ENCODE data around the gene PPFIA1. TPM values are rescaled to one million over a fixed set of nuclear protein-coding genes. Genes with fewer than 3 reads are reported as not detected.

PPFIA1 gene
- total RNA-seq, 1 experiment from 2014 or later = 63.4 TPM

DNA sequence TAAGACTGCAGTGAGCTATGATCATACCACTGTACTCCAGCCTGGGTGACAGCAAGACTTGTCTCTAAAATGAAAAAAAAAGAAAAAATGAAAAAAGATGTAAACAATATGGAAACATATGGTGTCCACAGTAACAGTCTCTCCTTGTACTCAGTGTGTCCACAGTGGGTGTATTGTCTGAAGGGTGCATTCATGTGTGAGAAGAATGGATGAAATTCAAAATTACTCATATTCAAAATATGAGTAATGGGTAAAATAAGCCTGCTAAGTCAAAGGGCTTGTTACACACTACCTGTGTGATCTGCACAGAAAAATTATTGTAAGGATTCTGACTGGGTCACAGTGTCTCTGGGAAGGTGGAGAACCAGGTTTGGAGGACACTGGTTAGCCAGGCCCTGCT is 26.9 kb downstream of the PPFIA1 start:
- H2BK12ac ChIP-seq (ENCODE audit: insufficient read length, low read depth, low read length) = no peak overlapping the region
- Mint-ChIP-seq H3K36me3 (ENCODE audit: insufficient read depth in 1 of 3, low read depth in 3 of 3) (peaks cover 43 to 74% (median 59%) of the 10 kb centered on the region in 3 experiments), H3K4me3 (no peak overlapping the region), H3K27me3 (ENCODE audit: low read depth) (no peaks in the 10 kb centered on the region), H3K27ac (no peak overlapping the region; a peak in 3 of 7 replicates), H3K4me1 (peaks cover 8 to 17% of the 10 kb centered on the region in 2 experiments), H3K9me3 (peaks cover 4 to 9% of the 10 kb centered on the region in 2 experiments; a peak in 3 of 5 replicates)
- no peak overlapping the region for H3T11ph ChIP-seq (ENCODE audit: low read length)
- no peak for DNase-seq
- no peak overlapping the region for H3K14ac ChIP-seq (ENCODE audit: insufficient read depth, low read length)
- H3K4me1 ChIP-seq (ENCODE audit: insufficient read depth, low read length) = peaks cover 4% of the 10 kb centered on the region; the same call in 1 of the 2 replicates
- no peak overlapping the region for H2BK120ac ChIP-seq (ENCODE audit: low read depth, low read length, poor library complexity, severe bottlenecking)
- no peak overlapping the region for H3K18ac ChIP-seq (ENCODE audit: insufficient read length, low read depth, low read length)
- H3K9me3 ChIP-seq (ENCODE audit: control insufficient read depth, low read depth, low read length) = no peaks in the 10 kb centered on the region
- no peaks in the 10 kb centered on the region for H4K20me1 ChIP-seq (ENCODE audit: control insufficient read depth, insufficient read depth, insufficient read length)
- no peaks in the 10 kb centered on the region for H3K23me2 ChIP-seq (ENCODE audit: insufficient read length, low read depth, low read length, poor library complexity, severe bottlenecking)
- no peak overlapping the region for H3K9ac ChIP-seq (ENCODE audit: extremely low read depth, insufficient read length, low read length)
- H2AK5ac ChIP-seq (ENCODE audit: insufficient read length, low read length) = no peak overlapping the region
- TF ChIP-seq, protein P1, sequence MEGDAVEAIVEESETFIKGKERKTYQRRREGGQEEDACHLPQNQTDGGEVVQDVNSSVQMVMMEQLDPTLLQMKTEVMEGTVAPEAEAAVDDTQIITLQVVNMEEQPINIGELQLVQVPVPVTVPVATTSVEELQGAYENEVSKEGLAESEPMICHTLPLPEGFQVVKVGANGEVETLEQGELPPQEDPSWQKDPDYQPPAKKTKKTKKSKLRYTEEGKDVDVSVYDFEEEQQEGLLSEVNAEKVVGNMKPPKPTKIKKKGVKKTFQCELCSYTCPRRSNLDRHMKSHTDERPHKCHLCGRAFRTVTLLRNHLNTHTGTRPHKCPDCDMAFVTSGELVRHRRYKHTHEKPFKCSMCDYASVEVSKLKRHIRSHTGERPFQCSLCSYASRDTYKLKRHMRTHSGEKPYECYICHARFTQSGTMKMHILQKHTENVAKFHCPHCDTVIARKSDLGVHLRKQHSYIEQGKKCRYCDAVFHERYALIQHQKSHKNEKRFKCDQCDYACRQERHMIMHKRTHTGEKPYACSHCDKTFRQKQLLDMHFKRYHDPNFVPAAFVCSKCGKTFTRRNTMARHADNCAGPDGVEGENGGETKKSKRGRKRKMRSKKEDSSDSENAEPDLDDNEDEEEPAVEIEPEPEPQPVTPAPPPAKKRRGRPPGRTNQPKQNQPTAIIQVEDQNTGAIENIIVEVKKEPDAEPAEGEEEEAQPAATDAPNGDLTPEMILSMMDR (conservative IDR thresholded peaks at IDR 0.05) = no peak
- no peak overlapping the region for H2BK5ac ChIP-seq (ENCODE audit: insufficient read length, low read length)
- H3K4ac ChIP-seq (ENCODE audit: low read depth, low read length) = no peak overlapping the region
- H3K27me3 ChIP-seq (ENCODE audit: insufficient read depth, low read length) = no peaks in the 10 kb centered on the region
- no peak overlapping the region for H2BK20ac ChIP-seq (ENCODE audit: low read depth, low read length, poor library complexity, severe bottlenecking)
- no peak overlapping the region for H2BK15ac ChIP-seq (ENCODE audit: low read depth, low read length)
- no peak overlapping the region for H3K27ac ChIP-seq (ENCODE audit: insufficient read length, low read depth, low read length)
- H4K8ac ChIP-seq (replicated peaks; ENCODE audit: insufficient read length, low read depth, low read length) = no peak overlapping the region
- peaks cover 13% of the 10 kb centered on the region; the same call in 1 of the 2 replicates for H3K79me2 ChIP-seq (ENCODE audit: insufficient read depth, low read length)
- H3K79me1 ChIP-seq (ENCODE audit: insufficient read depth, low read depth, low read length, poor library complexity, severe bottlenecking) = peaks cover 4% of the 10 kb centered on the region
- no peak overlapping the region for H3K4me2 ChIP-seq (ENCODE audit: insufficient read depth, insufficient read length, low read length)
- H3K56ac ChIP-seq (ENCODE audit: insufficient read length, low read depth, low read length) = no peak overlapping the region
- no peak overlapping the region for H4K91ac ChIP-seq (ENCODE audit: insufficient read length, low read depth, low read length)
- H3K23ac ChIP-seq (ENCODE audit: insufficient read length, low read depth, low read length) = no peak overlapping the region
- no peak overlapping the region for H4K5ac ChIP-seq (ENCODE audit: insufficient read length, low read depth, low read length)
- H2AFZ ChIP-seq (ENCODE audit: low read length) = no peak overlapping the region

Measured in H9 (cell line).